IPS DF 6.9 (cell line): ENCODE results near the gene COMMD3.

Experiments
- DNase-seq: peaks from one replicate; pipeline ENCODE4 v3.0.0-alpha.2; 2013; ENCODE audit warnings: low read depth, low spot score
- H3K27ac ChIP-seq: one replicate; pipeline ENCODE4 v1.5.1; 2013; ENCODE audit warnings: low read length, control low read depth
- H3K27me3 ChIP-seq: 2 replicates; pipeline ENCODE4 v1.6.1; 2013; ENCODE audit warnings: mild to moderate bottlenecking, low read length; ENCODE audit not compliant: control insufficient read depth, insufficient read depth
- H3K36me3 ChIP-seq: 2 replicates; pipeline ENCODE4 v1.6.1; 2013; ENCODE audit warnings: low read length; ENCODE audit not compliant: control insufficient read depth, insufficient read depth
- H3K4me1 ChIP-seq: 2 replicates; pipeline ENCODE4 v1.6.1; 2013; ENCODE audit warnings: low read length; ENCODE audit not compliant: control insufficient read depth, insufficient read depth
- H3K4me3 ChIP-seq: 2 replicates; pipeline ENCODE4 v1.5.1; 2013; ENCODE audit warnings: mild to moderate bottlenecking, low read length
- H3K9me3 ChIP-seq: 2 replicates; pipeline ENCODE4 v1.6.1; 2013; ENCODE audit warnings: low read length, inconsistent platforms; ENCODE audit not compliant: control insufficient read depth, insufficient read depth
- WGBS: extraction: QIAGEN DNeasy Blood & Tissue Kit; methylation state at CpG from one replicate; pipeline ENCODE4 v1.1.7; 2013; ENCODE audit warnings: mixed read lengths, missing lambda C conversion rate; ENCODE audit not compliant: insufficient read length, insufficient coverage; 5-methylcytosine and 5-hydroxymethylcytosine counted together

The COMMD3 gene

DNA sequence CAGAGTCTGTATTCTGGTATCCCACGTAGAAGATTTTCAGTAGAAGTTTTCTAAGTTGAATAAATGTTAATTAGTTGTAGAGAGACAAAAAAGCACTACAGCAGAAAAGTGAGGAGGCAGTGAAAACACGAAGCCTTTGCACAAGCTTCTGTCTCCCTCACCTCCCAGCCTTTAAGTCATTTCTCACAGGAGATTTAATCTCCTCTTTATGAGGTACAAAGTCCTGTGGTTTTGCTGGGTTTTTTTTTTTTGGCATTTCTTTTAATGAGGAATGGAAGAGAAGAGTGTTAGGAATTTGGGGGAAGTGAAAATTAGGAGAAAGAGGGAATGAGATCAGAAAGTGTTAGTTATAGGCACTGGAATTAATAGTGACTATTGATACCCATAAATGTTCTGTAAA, 50.6 kb downstream of the COMMD3 start:
- DNase-seq = no peak
- no peak overlapping the region for H3K27ac ChIP-seq
- H3K4me3 ChIP-seq = no peak overlapping the region
- no CpG with 5 or more reads among the region's 2 CpGs for WGBS
- no peaks in the 10 kb centered on the region for H3K4me1 ChIP-seq
- H3K27me3 ChIP-seq = no peaks in the 10 kb centered on the region
- H3K9me3 ChIP-seq = no peaks in the 10 kb centered on the region
- no peaks in the 10 kb centered on the region for H3K36me3 ChIP-seq

GRCh38 chr10:22367471-22367870, 51.3 kb downstream of the COMMD3 start:
- H3K27ac ChIP-seq = no peak overlapping the region
- H3K27me3 ChIP-seq = no peaks in the 10 kb centered on the region
- DNase-seq = no peak
- H3K4me1 ChIP-seq = no peaks in the 10 kb centered on the region
- WGBS = no CpG with 5 or more reads among the region's 1 CpG
- no peak overlapping the region for H3K4me3 ChIP-seq
- H3K9me3 ChIP-seq = no peaks in the 10 kb centered on the region
- no peaks in the 10 kb centered on the region for H3K36me3 ChIP-seq

DNA sequence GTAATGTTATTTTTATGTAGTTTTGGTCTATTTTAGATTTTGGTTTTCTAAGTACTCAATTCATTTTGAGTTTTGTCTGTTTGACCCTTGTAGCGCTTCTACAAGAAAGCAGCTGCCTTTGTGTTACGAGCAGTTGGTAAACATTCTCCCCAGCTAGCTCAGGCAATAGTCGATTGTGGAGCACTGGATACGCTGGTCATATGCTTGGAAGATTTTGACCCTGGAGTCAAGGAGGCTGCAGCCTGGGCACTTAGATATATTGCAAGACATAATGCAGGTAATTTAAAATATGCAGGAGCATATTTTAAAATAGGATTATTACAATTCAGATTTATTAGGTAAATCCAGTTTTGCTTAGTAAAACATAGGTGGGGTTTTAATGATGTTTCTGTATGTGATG, 52.2 kb downstream of the COMMD3 start:
- DNase-seq = no peak
- Histone ChIP-seq H3K9me3 (no peaks in the 10 kb centered on the region), H3K4me3 (no peak overlapping the region), H3K36me3 (no peaks in the 10 kb centered on the region), H3K4me1 (no peaks in the 10 kb centered on the region), H3K27me3 (no peaks in the 10 kb centered on the region), H3K27ac (no peak overlapping the region)
- WGBS = no CpG with 5 or more reads among the region's 4 CpGs

DNA sequence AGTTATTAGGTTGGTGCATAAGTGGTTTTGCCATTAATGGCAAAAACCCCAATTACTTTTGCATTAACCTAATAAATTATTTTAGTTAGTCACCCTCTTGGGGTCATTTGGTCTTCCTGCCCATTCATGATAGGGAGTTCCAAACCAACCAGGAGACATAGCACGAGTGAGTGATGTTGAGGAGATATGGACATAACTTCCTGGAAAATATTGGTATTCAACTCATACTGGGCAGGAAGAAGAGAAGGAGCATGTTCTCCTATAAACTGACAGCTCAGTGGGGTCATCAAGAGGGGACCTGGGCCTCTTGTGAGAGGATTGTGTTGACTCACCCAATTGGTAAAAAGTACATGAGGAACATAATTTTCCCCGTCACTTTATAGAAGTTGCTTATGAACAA, 52.8 kb downstream of the COMMD3 start:
- Histone ChIP-seq H3K27ac (no peak overlapping the region), H3K9me3 (no peaks in the 10 kb centered on the region), H3K4me1 (no peaks in the 10 kb centered on the region), H3K4me3 (no peak overlapping the region), H3K27me3 (no peaks in the 10 kb centered on the region), H3K36me3 (no peaks in the 10 kb centered on the region)
- WGBS = no CpG with 5 or more reads among the region's 2 CpGs
- DNase-seq = no peak

DNA sequence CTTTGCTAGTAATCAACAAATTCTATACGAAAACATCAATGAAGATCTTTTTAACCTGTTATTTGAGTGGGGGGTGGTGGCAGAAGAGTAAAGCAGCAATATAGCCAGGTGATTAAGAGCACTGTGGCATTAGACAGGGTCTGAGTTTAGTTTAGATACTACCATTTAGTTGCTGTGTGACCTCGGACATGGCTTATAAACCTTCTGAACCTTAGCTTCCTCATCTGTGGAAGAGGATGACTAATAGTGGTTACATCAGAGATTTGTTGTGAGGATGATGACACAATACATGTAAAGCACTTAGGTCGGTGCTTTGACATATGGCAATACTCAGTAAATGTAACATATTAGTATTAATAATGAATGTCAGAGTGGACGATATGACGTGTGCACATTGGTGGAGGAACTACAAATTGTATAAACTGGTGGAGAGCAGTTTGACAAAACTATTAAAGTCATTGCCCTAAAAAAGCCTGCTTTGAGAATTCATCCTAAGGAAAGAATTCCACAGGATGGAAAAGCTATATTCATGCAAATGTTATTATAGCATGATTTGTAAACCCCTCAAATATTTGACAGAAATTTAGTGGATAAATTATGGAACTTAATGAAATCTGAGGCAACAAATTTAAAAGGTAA, 53.4 kb downstream of the COMMD3 start:
- Histone ChIP-seq H3K9me3 (no peaks in the 10 kb centered on the region), H3K4me1 (no peaks in the 10 kb centered on the region), H3K4me3 (no peak overlapping the region), H3K36me3 (no peaks in the 10 kb centered on the region), H3K27me3 (no peaks in the 10 kb centered on the region), H3K27ac (no peak overlapping the region)
- DNase-seq = no peak
- no CpG with 5 or more reads among the region's 5 CpGs for WGBS
